ENCODE results near the gene USP17L12.
"Not testable (repeated sequence)": the region's sequence is repeated elsewhere in the genome, so short reads cannot be mapped to it uniquely, and the experiment has no call there.

The USP17L12 gene

GRCh38 chr4:9219852-9220251 lies at the start of gene USP17L12:
USP17L12 (plus strand) TSS chr4:9220152; CDS start chr4:9220152, 0 bp downstream.
- not testable (repeated sequence) for DNase-seq (ENCODE audit: low read depth)

GRCh38 chr4:9210357-9210756 lies 9.6 kb upstream of the USP17L12 start, which contains the start of gene USP17L10:
USP17L10 (plus strand) TSS chr4:9210657; CDS start chr4:9210657, 0 bp downstream.
- not testable (repeated sequence) for DNase-seq (ENCODE audit: low read depth)

- not testable (repeated sequence) for DNase-seq (ENCODE audit: low read depth)
These were observed 5.3 kb upstream of the USP17L12 start for GRCh38 chr4:9214701-9215100.

- DNase-seq (ENCODE audit: low read depth), result not testable (repeated sequence)
These were observed 4.8 kb upstream of the USP17L12 start, which contains the start of gene USP17L11 for GRCh38 chr4:9215105-9215504. USP17L11 (plus strand) TSS chr4:9215405; CDS start chr4:9215405, 0 bp downstream.

- not testable (repeated sequence) for DNase-seq (ENCODE audit: low read depth)
These were observed 4.6 kb downstream of the USP17L12 start, which contains the start of gene USP17L13 for GRCh38 chr4:9224596-9224995. USP17L13 (plus strand) TSS chr4:9224896; CDS start chr4:9224896, 0 bp downstream.

- DNase-seq (ENCODE audit: low read depth), result not testable (repeated sequence)
These were observed 10.3 kb downstream of the USP17L12 start for GRCh38 chr4:9230249-9230648.

- not testable (repeated sequence) for DNase-seq (ENCODE audit: low read depth)
These were observed 14.1 kb downstream of the USP17L12 start, which contains the start of gene USP17L15 for GRCh38 chr4:9234085-9234484. USP17L15 (plus strand) TSS chr4:9234385; CDS start chr4:9234385, 0 bp downstream.

- DNase-seq (ENCODE audit: low read depth), result not testable (repeated sequence)
These were observed 18.5 kb downstream of the USP17L12 start for GRCh38 chr4:9238461-9238860.

GRCh38 chr4:9243579-9243978 lies 23.6 kb downstream of the USP17L12 start, which contains the start of gene USP17L17:
USP17L17 (plus strand) TSS chr4:9243879; CDS start chr4:9243879, 0 bp downstream.
- DNase-seq (ENCODE audit: low read depth), result not testable (repeated sequence)

GRCh38 chr4:9247953-9248680 lies 28.2 kb downstream of the USP17L12 start, which contains the start of gene USP17L18:
USP17L18 (plus strand) TSS chr4:9248630; CDS start chr4:9248630, 0 bp downstream.
- peak; percentile 1 for DNase-seq (ENCODE audit: low read depth)

- not testable (repeated sequence) for DNase-seq (ENCODE audit: low read depth)
These were observed 33.1 kb downstream of the USP17L12 start, which contains the start of gene USP17L19 for GRCh38 chr4:9253078-9253477. USP17L19 (plus strand) TSS chr4:9253378; CDS start chr4:9253378, 0 bp downstream.

GRCh38 chr4:9257824-9258223 lies 37.9 kb downstream of the USP17L12 start, which contains the start of gene USP17L20:
USP17L20 (plus strand) TSS chr4:9258124; CDS start chr4:9258124, 0 bp downstream.
- DNase-seq (ENCODE audit: low read depth), result not testable (repeated sequence)

GRCh38 chr4:9262572-9262971 lies 42.6 kb downstream of the USP17L12 start, which contains the start of gene USP17L21:
USP17L21 (plus strand) TSS chr4:9262872; CDS start chr4:9262872, 0 bp downstream.
- not testable (repeated sequence) for DNase-seq (ENCODE audit: low read depth)

- DNase-seq (ENCODE audit: low read depth), result not testable (repeated sequence)
These were observed 47.4 kb downstream of the USP17L12 start, which contains the start of gene USP17L22 for GRCh38 chr4:9267319-9267718. USP17L22 (plus strand) TSS chr4:9267619; CDS start chr4:9267619, 0 bp downstream.
